ENCODE results near the gene CNDP1.

GRCh38 chr18:74549591-74550104, 15.3 kb downstream of the CNDP1 start:
- TF ChIP-seq CTCF (IDR thresholded peaks at IDR 0.05; ENCODE audit: borderline replicate concordance, extremely low read depth, low read length, poor library complexity, severe bottlenecking) (no peak), EZH2 (IDR thresholded peaks at IDR 0.05; ENCODE audit: borderline replicate concordance, low read depth, low read length, severe bottlenecking) (no peak)
